Right lobe of liver (tissue), 6 donors: ENCODE data around the gene ALDH7A1. TPM values are rescaled to one million over a fixed set of nuclear protein-coding genes. Genes with fewer than 3 reads are reported as not detected.
A peak's percentile ranks its signal among the peaks of the same experiment; 100 is the strongest.

ENCODE experiments used
- ATAC-seq, 4 donors: fragments of 200-7000 bp; cut with Tn5 transposase; one replicate each; pipeline ENCODE4 v1.9.1; 2020; ENCODE audit warnings: mild to moderate bottlenecking in 4 of 4, moderate library complexity in 4 of 4
- DNase-seq, 3 donors: peaks; one replicate each; pipeline ENCODE4 v3.0.0-alpha.2; 2020
- H3K27ac ChIP-seq, 3 donors: fragments of 200-600 bp; one replicate each; pipeline ENCODE4 v1.8.0; 2022
- H3K27me3 ChIP-seq, 2 donors: fragments of 200-600 bp; one replicate each; pipeline ENCODE4 v1.8.0; 2022
- H3K36me3 ChIP-seq, 4 donors: fragments of 200-600 bp; sonication (generic) in 1 of 4; one replicate each; pipeline versions ENCODE4 v1.5.1 to v1.8.0; 2017 to 2022; ENCODE audit warnings: control low read depth in 1 of 4
- H3K4me1 ChIP-seq, 4 donors: fragments of 200-600 bp; sonication (generic) in 1 of 4; one replicate each; pipeline versions ENCODE4 v1.5.1 to v1.8.0; 2017 to 2022; ENCODE audit warnings: control low read depth in 1 of 4
- H3K4me3 ChIP-seq, 3 donors: fragments of 200-600 bp; one replicate each; pipeline ENCODE4 v1.8.0; 2022
- H3K9me3 ChIP-seq, 4 donors: fragments of 200-600 bp; sonication (generic) in 1 of 4; one replicate each; pipeline versions ENCODE4 v1.5.1 to v1.8.0; 2017 to 2022; ENCODE audit warnings: control low read depth in 1 of 4
- POLR2A ChIP-seq: fragments of 450-650 bp; IDR thresholded peaks from one replicate; pipeline ENCODE4 v1.6.1; 2017; ENCODE audit warnings: antibody characterized with exemption, mild to moderate bottlenecking
- WGBS: methylation state at CpG from one replicate; pipeline ENCODE4 v1.1.6; 2018; ENCODE audit warnings: low coverage, low lambda C conversion rate; ENCODE audit not compliant: insufficient coverage; ENCODE audit errors: missing lambda C conversion rate; 5-methylcytosine and 5-hydroxymethylcytosine counted together
- intact Hi-C, 2 donors: fragments of 100-400 bp; cut with DNase I; formaldehyde crosslinking; loops; one replicate each; pipeline versions ENCODE4 v1.11.2 to v1.14.1; 2022
- total RNA-seq, 6 experiments: library from RNA; depleted of rRNA in 2 of 6; stranded (reverse); fragments of >200 nt in 2 of 6; fragmentation: NEBNext Ultra II Directional in 3 of 6; extraction: Animal tissue kit (Norgen Biotek cat#: 25700) in 3 of 6; gene quantifications; one replicate each; pipeline versions ENCODE4 v1.1.0 to v1.2.4, GENCODE V29; 2016 to 2023
- TF ChIP-seq, protein P1 (sequence below), 4 donors: fragments of 200-600 bp in 3 of 4; fragments of 450-650 bp in 1 of 4; IDR thresholded peaks; one replicate each; pipeline versions ENCODE4 v1.5.1 to v1.8.0; 2016 to 2022; ENCODE audit warnings: antibody characterized with exemption in 4 of 4, mild to moderate bottlenecking in 2 of 4
- donor health status: DM: no; HTN: yes; CAD: no.
- donor health status: DM: no; HTN: no; CAD: no.
- donor health status: DM: no; HTN: no; CAD: no.
- donor health status: DM: no; HTN: yes; CAD: no.
- donor health status: DM: no; HTN: yes; CAD: no.

The ALDH7A1 gene
- total RNA-seq, 6 experiments from 2014 or later = 23.0 to 142 (median 96.7) TPM

DNA sequence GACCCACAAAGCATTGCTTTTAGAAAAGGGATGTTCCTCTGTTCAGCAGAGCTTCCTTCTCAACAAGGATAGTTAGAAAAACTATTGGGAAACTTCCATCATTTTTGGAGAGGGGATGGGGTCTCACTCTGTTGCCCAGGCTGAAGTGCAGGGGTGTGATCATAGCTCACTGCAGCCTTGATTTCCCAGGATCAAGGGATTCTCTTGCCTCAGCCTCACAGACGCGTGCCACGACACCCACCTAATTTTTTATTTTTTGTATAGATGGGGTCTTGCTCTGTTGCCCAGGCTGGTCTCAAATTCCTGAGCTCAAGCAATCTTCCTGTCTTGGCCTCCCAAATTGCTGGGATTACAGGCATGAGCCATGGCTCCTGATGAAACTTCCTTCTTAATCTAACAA, 40.6 kb upstream of the ALDH7A1 start:
- Histone ChIP-seq H3K27me3 (no peaks in the 10 kb centered on the region), H3K4me3 (no peak overlapping the region), H3K36me3 (no peaks in the 10 kb centered on the region), H3K4me1 (peaks cover 0 to 13% (median 0%) of the 10 kb centered on the region in 4 donors), H3K9me3 (no peaks in the 10 kb centered on the region), H3K27ac (no peak overlapping the region)
- no peak for TF ChIP-seq POLR2A
- TF ChIP-seq, protein P1, sequence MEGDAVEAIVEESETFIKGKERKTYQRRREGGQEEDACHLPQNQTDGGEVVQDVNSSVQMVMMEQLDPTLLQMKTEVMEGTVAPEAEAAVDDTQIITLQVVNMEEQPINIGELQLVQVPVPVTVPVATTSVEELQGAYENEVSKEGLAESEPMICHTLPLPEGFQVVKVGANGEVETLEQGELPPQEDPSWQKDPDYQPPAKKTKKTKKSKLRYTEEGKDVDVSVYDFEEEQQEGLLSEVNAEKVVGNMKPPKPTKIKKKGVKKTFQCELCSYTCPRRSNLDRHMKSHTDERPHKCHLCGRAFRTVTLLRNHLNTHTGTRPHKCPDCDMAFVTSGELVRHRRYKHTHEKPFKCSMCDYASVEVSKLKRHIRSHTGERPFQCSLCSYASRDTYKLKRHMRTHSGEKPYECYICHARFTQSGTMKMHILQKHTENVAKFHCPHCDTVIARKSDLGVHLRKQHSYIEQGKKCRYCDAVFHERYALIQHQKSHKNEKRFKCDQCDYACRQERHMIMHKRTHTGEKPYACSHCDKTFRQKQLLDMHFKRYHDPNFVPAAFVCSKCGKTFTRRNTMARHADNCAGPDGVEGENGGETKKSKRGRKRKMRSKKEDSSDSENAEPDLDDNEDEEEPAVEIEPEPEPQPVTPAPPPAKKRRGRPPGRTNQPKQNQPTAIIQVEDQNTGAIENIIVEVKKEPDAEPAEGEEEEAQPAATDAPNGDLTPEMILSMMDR (IDR thresholded peaks at IDR 0.05) = no peak
- intact Hi-C loops = no loop called here
- DNase-seq (no peak), ATAC-seq (no peak)
- WGBS = 94% methylated on average over 3 of the region's 3 CpGs

GRCh38 chr5:126633552-126633951, 38.5 kb upstream of the ALDH7A1 start:
- intact Hi-C loops = no loop called here
- DNase-seq (no peak), ATAC-seq (peak in 1 of 4 donors; percentile 37)
- Histone ChIP-seq H3K9me3 (no peaks in the 10 kb centered on the region), H3K27me3 (no peaks in the 10 kb centered on the region), H3K4me3 (no peak overlapping the region), H3K27ac (no peak overlapping the region), H3K4me1 (peaks cover 0 to 13% (median 0%) of the 10 kb centered on the region in 4 donors), H3K36me3 (no peaks in the 10 kb centered on the region)
- WGBS = 53% methylated on average over 3 of the region's 4 CpGs
- TF ChIP-seq, protein P1 (IDR thresholded peaks at IDR 0.05) = no peak
- TF ChIP-seq POLR2A = no peak

GRCh38 chr5:126631920-126632319, 36.9 kb upstream of the ALDH7A1 start:
- H3K4me3 ChIP-seq = no peak overlapping the region
- H3K27ac ChIP-seq = peak overlapping the region in 1 of 3 donors; percentile 33
- ATAC-seq = peak; percentile 58 to 89 (median 70)
- intact Hi-C loops = no loop called here
- H3K27me3 ChIP-seq = no peaks in the 10 kb centered on the region
- no peaks in the 10 kb centered on the region for H3K9me3 ChIP-seq
- WGBS = 43% methylated on average over 3 of the region's 3 CpGs
- no peaks in the 10 kb centered on the region for H3K36me3 ChIP-seq
- DNase-seq = no peak
- peaks cover 0 to 13% (median 0%) of the 10 kb centered on the region in 4 donors for H3K4me1 ChIP-seq
- TF ChIP-seq, protein P1 (IDR thresholded peaks at IDR 0.05) = no peak
- TF ChIP-seq POLR2A = no peak

- no peak for ATAC-seq
- no peak overlapping the region for H3K4me3 ChIP-seq
- no peak overlapping the region for H3K27ac ChIP-seq
- intact Hi-C loops = no loop called here
- no peaks in the 10 kb centered on the region for H3K9me3 ChIP-seq
- no peak for DNase-seq
- WGBS = 83% methylated on average over 8 of the region's 11 CpGs
- TF ChIP-seq POLR2A = no peak
- TF ChIP-seq, protein P1 (IDR thresholded peaks at IDR 0.05) = no peak
- H3K27me3 ChIP-seq = no peaks in the 10 kb centered on the region
- peaks cover 0 to 21% (median 0%) of the 10 kb centered on the region in 4 donors for H3K4me1 ChIP-seq
- H3K36me3 ChIP-seq = peaks cover 0 to 10% (median 6%) of the 10 kb centered on the region in 4 donors
These were observed 33.1 kb upstream of the ALDH7A1 start for GRCh38 chr5:126628102-126628501.

DNA sequence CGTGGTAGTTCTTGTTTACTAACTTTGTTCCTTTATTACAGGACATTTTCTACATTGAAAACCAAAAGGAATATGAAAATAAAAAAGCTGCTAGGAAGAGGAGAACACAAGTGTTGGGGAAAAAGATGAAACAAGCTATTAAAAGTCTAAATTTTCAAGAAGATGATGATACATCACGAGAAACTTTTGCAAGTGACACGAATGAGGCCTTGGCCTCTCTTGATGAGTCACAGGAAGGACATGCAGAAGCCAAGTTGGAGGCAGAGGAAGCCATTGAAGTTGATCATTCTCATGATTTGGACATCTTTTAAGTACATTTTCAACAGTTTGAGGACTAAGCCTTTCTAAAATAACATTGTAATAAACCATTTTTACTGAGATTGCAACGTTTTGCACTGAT, 29.5 kb upstream of the ALDH7A1 start:
- peak overlapping the region in 1 of 3 donors; percentile 4 for H3K27ac ChIP-seq
- no peak overlapping the region for H3K4me3 ChIP-seq
- H3K36me3 ChIP-seq = peaks cover 0 to 26% (median 9%) of the 10 kb centered on the region in 4 donors
- no peaks in the 10 kb centered on the region for H3K27me3 ChIP-seq
- peaks cover 0 to 8% (median 0%) of the 10 kb centered on the region in 4 donors for H3K4me1 ChIP-seq
- intact Hi-C loops = no loop called here
- 34% methylated on average over 4 of the region's 4 CpGs for WGBS
- no peak for DNase-seq
- peak in 1 of 4 donors; percentile 57 for ATAC-seq
- TF ChIP-seq, protein P1 (IDR thresholded peaks at IDR 0.05) = no peak
- no peak for TF ChIP-seq POLR2A
- H3K9me3 ChIP-seq = no peaks in the 10 kb centered on the region
